ENCODE results near the gene RSRP1.
"Not testable (repeated sequence)": the region's sequence is repeated elsewhere in the genome, so short reads cannot be mapped to it uniquely, and the experiment has no call there.

RSRP1 gene, protein sequence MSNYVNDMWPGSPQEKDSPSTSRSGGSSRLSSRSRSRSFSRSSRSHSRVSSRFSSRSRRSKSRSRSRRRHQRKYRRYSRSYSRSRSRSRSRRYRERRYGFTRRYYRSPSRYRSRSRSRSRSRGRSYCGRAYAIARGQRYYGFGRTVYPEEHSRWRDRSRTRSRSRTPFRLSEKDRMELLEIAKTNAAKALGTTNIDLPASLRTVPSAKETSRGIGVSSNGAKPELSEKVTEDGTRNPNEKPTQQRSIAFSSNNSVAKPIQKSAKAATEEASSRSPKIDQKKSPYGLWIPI

DNA sequence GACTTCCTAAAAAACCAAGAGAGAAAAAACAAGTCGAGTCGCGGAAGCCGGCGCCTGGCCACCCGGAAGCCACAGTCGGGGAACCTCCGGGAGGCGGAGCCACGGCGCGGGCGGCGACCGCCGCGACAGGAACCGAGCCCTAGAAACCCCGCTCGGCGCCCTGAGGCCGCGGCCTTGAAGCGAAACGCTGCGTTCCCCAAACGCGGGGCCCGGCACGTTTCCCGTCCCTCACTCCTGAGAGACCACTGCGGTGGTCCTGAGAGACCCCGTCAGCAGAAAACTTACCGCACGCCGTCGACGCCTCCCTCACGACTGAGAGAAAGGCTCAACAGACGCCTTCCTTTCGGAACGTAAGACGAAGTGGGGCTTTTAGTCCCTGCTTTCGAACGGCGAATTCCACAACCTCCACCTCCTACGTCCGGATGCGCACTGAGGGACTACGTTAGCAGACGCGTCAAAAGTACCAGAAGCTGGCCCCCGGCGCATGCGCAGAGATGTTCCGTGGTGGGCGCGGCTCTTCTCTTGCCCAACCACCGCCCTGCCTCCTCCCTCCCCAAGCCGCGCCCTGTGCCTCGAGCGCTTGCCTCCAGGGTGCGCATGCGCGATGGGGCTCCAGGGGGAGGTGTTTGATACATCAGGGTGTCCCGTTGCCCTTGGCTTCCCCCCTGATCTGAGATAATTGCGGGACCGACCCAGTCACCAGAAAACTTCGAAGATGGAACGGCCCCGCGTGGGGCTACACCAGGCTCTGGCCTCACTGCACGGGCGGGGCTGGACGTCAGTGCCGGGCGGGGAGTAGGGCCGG is at the start of gene RSRP1:
TSS of gene RSRP1 (minus strand) at position 431 of the 805 bp plus-strand sequence. CDS start 491 bp downstream, outside the sequence.
- peak; percentile 99 for DNase-seq (ENCODE audit: low read depth)

DNA sequence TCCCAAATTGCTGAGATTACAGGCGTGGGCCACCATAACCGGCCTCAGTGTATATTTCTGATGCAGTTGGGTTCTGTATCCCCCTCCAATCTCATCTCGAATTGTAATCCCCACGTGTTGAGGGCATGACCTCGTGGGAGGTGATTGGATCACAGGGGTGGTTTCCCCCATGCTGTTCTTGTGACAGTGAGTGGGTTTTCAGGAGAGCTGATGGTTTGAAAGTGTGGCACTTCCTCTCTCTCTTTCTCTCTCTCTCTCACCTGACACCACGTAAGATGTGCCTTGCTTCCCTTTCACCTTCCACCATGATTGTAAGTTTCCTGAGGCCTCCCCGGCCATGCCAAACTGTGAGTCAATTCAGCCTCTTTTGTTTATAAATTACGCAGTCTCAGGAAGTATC is 49.2 kb upstream of the RSRP1 start:
- DNase-seq (ENCODE audit: low read depth), result not testable (repeated sequence)

DNA sequence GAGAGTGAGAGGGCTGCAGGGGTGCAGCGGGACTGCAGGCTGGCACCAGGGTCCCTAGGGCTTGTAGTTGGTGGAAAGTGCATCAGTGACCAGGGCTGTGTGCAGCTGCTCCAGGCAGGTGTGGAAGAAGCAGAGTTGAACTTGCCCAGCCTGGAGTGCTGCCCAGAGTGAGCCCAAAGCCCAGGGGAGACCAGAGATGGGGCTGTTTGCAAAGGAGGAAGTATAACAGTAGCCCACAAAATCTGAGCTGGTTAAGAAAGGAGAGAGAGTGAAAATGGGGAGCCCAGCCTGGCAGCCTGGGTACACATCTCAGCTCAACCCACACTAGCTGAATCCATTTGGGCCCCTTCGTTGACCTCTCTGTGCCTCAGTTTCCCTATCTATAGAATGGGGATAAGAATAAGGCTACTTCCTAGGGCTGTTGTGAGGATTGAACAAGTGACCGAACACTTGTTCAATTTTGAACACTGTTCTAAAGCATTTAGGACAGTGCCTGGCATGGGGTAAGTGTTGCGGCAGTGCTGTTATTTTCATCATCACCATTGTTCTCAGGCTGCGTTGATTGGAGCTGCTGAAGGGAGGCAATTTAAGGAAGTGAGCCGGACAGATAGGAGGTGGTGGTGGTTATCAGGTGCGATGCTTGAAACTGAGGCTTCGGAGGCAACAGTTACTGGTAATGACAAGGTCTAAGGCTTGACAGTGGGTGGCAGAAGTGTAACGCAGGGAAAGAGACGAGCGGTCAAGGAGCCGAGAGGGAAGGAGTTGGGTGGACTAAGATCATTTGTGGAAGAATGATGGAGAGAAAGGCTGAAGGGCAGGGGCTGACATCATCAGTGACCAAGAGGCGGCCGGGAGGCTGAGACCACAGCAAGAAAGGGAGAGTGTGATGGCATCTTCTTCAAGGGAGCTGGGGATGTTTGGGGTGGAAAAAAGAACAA is 47.9 kb upstream of the RSRP1 start:
- DNase-seq (ENCODE audit: low read depth), result not testable (repeated sequence)

DNA sequence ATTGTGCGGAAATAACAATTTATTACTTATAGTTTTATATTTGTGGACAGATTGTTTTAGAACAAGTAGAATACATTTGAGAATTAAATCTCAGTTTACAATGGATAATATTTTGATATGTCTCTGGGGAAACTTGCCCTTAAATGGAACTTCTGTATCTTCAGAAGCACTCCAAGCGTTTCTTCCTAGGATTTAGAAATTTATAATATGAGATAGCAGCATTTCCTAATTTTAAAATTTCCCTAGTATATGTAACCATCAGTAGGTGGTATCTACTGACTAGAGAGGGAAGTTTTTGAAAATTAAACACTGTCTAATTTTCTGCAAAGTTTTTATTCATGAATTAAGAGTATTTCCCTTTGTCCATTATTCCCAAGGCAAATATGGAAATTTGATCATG is 46.2 kb upstream of the RSRP1 start:
- not testable (repeated sequence) for DNase-seq (ENCODE audit: low read depth)

DNA sequence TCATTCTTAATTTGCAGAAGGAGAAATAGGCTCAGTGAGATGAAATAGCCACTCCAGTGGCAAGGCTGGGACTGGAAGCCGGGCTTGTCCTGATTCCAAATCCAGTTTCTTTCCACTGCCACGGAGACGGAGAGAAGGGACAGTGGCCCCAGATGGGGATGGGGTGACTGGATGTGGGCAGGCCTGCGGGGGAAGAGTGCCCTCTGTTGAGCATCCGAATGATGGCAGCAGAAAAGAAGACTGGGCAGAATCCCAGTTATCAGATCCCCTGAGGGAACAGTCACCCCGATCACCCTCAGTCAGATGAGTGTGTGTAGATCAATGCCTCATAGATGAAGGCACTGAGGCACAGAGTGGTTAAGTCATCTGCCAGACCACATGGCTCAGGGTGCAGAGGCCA is 42.8 kb upstream of the RSRP1 start:
- not testable (repeated sequence) for DNase-seq (ENCODE audit: low read depth)

DNA sequence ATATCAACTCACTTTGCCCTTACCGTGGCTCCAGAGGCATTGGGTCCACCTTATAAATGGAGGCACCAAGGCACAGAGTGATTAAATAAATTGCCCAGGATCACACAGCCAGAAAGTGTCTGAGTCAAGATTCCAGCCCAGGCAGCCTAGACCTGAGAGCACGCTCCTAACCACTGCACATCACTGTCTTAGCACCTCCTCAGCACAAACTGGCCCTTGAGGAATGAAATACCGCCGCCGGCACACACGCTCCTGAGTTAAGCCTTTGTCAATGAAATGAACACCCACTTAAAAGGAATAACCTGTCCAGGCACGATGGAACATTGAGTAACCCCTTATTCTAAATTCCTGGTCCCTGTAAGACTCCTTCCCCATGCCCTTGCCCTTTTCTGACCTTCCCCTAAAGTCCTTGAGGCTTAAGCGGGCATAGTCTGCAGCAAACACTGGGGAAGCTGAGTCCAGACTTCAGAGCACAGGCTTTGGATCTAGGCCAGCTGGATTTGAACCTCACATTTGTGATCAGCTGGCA is 41.4 kb upstream of the RSRP1 start:
- DNase-seq (ENCODE audit: low read depth), result not testable (repeated sequence)

DNA sequence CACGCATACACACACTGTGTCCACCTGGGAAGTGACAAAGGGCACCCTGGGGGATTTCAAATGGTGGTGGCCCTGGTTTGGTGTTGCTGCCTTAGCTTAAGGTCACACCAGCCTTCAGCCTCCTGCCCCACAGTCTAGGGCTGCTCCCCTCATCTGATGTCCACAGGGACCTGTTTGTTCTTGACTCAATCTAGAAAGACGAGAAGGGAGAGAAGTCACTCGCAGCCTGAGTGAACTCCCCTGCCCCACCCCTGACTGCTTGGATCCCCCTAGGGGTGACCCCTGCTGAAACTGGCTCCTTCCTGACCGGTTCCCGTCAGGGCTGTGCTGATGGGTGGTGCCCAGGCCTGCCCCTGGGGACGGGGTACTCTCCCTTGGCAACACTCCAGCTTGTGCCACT is 39.9 kb upstream of the RSRP1 start:
- not testable (repeated sequence) for DNase-seq (ENCODE audit: low read depth)

DNA sequence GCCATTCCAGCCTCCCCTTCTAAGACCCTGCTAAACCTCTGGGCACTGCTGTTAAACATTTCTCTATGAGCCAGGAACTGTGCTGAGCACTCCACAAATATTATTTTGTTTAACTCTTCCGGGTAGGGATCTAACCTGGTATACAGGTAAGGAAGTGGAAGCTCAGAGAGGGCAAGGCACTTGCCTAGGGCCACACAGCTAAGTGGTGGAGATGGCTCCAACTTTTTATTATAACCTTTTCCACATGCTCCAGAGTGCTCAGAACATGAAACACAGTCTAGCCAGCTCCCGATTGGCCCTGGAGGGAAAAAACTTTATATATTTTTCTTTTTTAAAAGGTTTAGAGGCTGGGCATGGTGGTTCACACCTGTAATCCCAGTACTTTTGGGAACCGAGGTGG is 38.6 kb upstream of the RSRP1 start:
- DNase-seq (ENCODE audit: low read depth), result not testable (repeated sequence)

DNA sequence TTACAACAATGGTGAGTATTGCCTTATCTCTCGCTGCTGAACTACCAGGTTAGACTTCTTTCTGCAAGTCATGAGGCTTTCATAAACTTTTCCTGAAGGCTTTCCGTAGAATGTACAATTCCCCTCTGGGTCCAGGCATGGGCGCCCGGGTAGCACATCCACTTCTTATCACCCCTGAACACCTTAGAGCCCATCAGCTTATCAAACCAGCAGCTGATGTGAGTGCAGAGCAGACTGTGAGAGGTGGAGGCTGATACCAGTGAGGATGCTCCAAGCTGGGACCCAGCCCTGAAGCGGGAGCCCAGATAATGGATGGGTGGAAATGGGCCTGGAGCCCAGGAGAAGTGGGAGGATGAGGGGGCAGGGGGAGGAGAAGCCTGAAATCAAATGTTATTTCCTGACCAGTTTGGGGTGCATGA is 32.4 kb upstream of the RSRP1 start:
- not testable (repeated sequence) for DNase-seq (ENCODE audit: low read depth)

DNA sequence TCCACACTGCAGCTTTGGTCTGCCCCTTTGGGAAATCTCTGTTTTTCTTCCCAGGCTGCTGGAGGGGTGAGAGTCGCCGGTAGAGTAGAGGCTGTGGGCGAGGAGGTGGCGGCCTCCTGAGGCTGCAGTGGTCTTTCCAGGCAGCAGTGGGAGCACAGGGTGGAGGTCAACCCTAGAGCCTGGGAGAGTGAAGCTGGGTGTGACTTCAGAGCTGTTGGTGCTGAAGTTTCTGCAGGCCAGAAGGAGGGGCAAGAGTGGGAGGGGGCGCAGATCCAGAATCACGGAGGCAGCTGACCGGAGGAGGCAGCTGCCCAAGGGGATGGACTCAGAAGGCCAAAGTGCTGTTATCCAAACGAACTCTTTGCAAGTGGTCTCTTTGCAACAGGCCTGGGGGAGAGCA is 31.5 kb upstream of the RSRP1 start:
- not testable (repeated sequence) for DNase-seq (ENCODE audit: low read depth)

DNA sequence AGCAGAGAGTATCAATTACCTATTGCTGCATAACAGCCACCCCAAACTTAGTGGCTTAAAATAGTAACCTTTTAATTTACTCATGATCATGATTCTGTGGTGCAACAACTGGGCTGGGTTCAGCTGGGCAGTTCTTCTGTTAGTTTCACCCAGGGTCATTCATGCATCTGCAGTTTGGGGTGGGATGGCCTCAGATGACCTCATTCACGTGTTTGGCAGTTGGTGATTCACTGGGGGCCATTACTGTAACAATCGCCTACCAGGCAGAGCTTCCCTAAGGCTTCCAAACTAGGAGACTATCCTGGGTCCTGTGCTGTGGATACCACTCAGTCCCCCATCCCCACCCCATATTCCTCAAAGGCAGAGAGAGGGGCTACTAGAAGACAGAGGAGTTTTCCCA is 31.1 kb upstream of the RSRP1 start:
- not testable (repeated sequence) for DNase-seq (ENCODE audit: low read depth)

DNA sequence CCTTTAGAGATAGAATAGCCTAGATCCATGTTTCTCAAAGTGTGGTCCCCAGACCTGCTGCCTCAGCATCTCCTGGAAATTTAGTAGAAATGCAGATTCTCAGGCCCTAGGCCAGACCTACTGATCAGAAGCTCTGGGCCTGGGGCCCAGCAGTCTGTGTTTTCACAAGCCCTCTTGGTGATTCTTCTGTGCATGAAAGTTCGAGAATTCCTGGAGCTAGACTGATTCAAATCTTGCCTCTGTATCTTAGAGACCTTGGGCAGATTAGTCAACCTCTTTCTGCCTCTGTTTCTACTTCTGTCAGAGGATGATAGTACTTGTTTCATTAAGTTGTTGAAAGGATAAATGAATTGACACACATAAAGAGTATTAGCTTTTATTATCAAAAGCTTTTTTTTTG is 30.0 kb upstream of the RSRP1 start:
- not testable (repeated sequence) for DNase-seq (ENCODE audit: low read depth)

DNA sequence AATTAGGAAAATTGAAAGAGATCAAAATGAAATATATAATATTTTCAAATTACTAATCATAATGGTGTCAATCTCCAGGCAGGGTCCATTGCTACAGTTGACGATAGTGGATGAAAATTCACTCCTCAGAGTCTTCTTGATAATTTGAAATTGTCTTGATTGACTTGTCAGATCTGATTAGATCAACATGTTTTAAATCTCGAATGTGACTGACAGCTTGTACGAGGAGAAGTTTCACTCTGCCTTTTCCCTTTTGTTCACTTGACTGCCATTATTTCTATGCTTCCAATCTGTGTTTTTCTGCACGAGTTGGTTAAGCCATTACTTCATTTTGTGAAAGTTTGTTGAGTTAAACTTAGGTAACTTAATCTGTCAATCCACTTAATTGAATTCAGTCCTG is 28.4 kb upstream of the RSRP1 start:
- not testable (repeated sequence) for DNase-seq (ENCODE audit: low read depth)

DNA sequence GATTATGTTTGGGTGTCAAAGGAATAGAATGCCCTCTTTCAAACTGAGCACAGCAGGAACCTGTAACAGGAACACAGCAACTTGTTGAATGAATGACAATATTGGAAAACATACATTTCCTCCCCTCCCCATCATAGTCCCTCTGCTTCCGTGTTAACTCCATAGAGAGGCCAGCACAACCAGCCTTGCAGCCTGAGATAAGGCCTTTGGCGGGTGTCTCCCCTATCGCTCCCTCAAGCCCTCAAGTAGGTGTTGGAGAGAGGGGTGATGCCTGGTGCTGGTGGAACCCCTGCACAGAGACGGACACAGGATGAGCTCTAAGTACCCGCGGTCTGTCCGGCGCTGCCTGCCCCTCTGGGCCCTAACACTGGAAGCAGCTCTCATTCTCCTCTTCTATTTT is 25.0 kb upstream of the RSRP1 start, which contains the start of gene RHD:
TSS of gene RHD (plus strand) at position 272 of the 400 bp plus-strand sequence. CDS start at position 311, 39 bp downstream.
- not testable (repeated sequence) for DNase-seq (ENCODE audit: low read depth)

DNA sequence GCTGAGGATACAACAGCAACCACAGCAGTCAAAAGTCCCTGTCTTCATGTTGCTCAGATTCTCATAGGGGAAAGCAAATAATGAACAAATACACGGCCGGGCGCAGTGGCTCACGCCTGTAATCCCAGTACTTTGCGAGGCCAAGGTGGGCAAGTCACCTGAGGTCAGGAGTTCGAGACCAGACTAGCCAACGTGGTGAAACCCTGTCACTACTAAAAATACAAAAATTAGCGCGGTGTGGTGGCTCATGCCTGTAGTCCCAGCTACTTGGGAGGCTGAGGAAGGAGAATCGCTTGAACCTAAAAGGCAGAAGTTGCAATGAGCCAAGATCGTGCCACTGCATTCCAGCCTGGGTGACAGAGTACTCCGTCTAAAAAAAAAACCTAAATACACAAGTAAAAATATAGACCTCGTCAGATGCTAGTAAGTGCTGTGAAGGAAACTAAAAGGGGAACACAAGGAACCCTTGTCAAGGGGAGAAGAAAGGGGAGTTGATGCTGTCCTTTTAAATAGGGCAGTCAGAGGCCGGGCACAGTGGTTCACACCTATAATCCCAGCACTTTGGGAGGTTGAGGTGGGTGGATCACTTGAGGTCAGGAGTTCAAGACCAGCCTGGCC is 21.0 kb upstream of the RSRP1 start:
- not testable (repeated sequence) for DNase-seq (ENCODE audit: low read depth)

DNA sequence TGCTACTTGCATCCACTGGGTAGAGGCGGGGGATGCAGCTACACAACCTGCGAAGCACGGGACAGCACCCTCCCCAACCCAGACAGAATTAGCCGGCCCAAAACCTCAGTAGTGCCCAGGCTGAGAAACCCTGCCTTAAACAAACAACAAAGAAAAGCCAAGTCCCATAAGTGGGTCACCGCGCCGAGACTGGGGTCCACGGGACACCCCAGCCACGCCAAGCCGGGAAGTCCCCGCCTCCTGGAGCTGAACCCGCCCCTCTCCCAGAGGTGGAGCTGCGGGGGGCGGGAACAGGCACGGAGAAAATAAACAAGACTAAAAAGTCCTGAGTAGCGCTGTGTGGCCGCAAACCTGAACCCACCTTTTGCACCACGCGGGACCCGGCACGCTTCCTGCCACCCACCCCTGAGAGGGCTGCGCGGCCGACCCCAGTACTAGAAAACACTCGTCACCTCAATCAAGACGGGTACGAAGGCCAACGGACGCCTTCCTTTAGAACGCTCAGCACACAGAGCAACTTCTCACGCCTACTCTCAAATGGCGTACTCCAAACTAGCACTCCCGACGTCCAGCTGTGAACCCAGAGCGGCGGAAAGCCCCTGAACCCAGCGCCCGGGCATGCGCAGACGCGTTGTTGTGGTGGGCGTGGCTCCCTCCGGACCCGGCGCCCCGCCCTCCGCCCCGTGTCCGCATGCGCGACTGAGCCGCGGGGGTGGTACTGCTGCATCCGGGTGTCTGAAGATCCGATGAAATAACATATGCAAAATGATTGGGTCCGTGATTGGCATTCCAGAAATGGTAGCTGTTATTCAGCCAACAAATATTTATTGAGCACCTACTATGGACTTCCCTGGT is 20.3 kb upstream of the RSRP1 start:
- peak; percentile 89 for DNase-seq (ENCODE audit: low read depth)

DNA sequence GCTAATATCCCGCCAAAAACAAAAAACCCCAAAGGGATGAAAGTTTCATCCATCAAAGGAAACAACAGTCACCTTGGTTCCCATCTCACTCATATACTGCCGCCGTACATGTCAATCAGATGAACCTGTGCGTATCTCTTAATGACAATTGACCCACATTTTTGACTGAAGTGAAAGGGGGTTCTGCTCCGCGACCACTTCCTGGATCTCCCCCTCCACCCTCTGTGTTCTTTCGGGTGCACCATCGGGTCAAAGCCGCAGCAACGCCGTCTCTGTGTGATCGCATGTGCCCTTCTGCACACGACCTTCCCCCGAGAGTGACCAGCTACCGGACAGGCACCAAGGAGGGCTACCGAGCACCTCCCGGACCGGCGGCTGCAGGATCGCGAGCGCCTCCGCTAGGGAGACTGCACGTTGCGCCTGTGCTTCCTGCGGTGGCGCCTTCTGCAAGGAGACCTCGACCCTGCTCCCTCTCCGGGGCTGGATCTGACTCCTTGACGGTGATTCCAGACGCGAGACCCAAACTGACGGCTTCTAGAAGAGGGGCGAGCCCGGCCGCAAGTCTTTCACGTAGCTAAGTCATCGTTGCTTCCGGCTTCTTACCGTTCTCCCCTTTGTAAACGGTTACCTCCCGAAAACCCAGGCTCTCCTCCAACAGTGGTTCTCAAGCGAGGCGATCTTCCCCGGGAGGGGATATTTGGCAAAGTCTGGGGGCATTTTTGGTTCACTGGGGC is 19.5 kb upstream of the RSRP1 start:
- DNase-seq (ENCODE audit: low read depth), result not testable (repeated sequence)

DNA sequence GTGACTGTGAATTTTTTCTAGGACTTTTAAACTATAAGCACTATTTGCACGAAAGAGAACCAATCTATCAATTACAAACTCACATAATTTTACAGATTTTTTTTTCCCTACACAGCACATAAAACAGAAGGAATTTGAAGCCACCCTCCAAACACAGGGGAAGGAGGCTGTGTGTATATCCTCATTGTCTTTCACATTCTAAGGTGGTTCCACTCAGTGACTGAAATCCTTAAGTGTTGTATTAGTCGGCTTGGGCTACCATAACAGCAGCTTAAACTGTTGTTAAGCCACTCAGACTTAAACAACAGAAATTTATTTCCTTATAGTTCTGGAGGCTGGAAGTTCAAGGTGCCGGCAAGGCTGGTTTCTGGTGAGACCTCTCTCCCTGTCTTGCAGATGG is 13.1 kb upstream of the RSRP1 start:
- not testable (repeated sequence) for DNase-seq (ENCODE audit: low read depth)

DNA sequence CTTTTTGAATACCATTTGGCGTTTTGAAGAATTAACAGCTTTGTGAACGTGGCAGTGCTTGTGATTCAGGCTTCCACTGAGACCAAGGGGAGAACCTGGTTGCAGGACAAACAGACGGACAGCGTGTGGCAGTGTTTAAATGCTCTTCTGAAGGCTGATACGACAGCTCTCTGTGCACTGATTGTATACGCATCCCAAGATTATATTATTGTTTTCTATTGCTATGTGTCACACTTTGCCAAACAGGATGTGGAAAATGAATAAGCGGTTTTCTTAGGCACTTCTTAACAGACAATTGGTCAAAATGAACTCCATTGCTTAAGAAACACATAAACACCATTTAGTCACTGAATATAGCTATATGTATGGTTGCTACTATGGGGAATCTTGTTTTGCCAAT is 12.6 kb upstream of the RSRP1 start:
- not testable (repeated sequence) for DNase-seq (ENCODE audit: low read depth)

DNA sequence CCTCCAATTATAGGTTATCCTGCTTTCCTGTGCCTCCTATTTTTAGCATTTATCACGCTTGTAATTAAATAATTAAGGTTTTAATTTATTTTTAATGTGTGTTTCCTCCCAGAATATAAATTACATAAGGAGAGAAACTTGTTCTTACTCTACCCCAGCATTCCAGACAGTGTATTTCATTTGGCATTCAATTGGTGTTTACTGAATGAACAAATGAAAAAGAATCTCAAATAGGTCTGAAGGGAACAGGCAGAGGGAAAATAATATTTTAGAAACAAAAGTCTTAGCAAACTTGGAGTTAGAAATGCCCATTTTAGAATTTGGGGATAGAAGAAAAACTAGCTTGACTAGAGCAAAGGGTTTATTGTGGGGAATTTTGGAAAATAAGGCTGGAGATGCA is 9.9 kb upstream of the RSRP1 start:
- no peak for DNase-seq (ENCODE audit: low read depth)

Measured in stimulated activated CD8-positive, alpha-beta memory T cell treated with anti-CD3 and anti-CD28 coated beads, Interleukin-15, amount 100 ng/mL, for 24 hours (primary cell).